HG02870 (cell line): Measurements from ENCODE around the gene ST8SIA1.
"Not testable (repeated sequence)": the region's sequence is repeated elsewhere in the genome, so short reads cannot be mapped to it uniquely, and the experiment has no call there.

Experiments used
- ATAC-seq: cut with Tn5 transposase; IDR thresholded peaks from one replicate; pipeline ENCODE4 v1.9.1; 2021; ENCODE audit warnings: mild to moderate bottlenecking, moderate library complexity; ENCODE audit not compliant: unreplicated experiment

Gene ST8SIA1

GRCh38 chr12:22190969-22191368 lies 143.5 kb downstream of the ST8SIA1 start:
- ATAC-seq, result no peak

- no peak for ATAC-seq
Observed at GRCh38 chr12:22188431-22188830, 146.1 kb downstream of the ST8SIA1 start.

DNA sequence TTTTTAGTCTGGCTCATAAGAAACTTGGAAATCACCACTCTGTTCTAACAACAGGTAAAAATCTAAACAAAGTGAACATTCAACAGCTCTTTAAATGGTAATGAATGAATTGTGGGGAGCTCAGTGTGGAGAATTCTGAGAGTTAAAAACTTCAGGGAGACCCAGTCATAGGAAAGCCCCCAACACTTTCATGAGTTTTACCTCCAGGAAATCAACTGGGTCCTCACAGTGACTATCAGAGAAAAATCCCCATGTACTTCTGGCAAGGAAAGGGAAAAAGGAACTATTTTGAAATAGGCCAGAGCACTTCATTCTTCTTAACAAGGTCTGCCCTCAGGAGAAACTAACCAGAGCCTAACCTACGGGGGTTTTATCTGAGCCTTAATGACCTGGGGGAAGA lies 153.8 kb downstream of the ST8SIA1 start:
- no peak for ATAC-seq

GRCh38 chr12:22173177-22173576 lies 161.3 kb downstream of the ST8SIA1 start:
- ATAC-seq, result no peak

DNA sequence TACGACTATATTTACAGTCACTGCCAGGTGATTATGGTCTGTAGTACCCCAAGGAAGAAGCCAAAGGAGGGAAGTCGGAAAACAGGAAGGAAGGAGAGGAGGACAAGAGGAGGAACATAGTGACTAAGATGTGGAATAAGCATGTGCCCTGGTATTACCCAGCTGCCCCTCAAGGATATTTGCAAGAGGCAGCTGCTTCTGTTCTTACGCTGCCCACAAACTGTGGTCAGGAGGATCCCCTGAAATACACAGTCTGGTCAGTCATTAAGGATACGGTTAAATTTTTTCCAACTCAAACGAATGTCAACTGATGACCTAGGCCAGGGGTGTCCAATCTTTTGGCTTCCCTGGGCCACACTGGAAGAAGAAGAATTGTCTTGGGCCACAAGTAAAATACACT lies 162.0 kb downstream of the ST8SIA1 start:
- ATAC-seq, result no peak

- no peak for ATAC-seq
Observed at GRCh38 chr12:22169376-22169775, 165.1 kb downstream of the ST8SIA1 start.

GRCh38 chr12:22164139-22164538 lies 170.4 kb downstream of the ST8SIA1 start:
- ATAC-seq, result no peak

DNA sequence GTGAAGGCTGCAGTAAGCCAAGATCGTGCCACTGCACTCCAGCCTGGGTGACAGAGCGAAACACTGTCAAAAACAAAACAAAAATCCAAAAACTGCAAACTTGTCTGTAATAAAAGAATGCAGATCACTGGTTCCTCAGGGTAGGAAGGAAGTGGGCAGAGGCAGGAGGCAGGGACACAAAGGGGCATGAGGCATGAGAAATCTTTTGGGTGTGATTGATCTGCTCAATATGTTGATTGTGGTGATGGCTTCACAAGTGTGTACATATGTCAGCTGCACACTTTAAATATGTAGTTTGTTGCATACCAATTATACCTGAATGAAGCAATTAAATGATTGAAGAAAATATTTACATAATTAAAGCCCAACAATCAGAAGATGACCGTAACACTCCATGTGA lies 170.9 kb downstream of the ST8SIA1 start:
- ATAC-seq, result no peak

- ATAC-seq, result no peak
Observed at GRCh38 chr12:22160396-22161003, 174.0 kb downstream of the ST8SIA1 start.

DNA sequence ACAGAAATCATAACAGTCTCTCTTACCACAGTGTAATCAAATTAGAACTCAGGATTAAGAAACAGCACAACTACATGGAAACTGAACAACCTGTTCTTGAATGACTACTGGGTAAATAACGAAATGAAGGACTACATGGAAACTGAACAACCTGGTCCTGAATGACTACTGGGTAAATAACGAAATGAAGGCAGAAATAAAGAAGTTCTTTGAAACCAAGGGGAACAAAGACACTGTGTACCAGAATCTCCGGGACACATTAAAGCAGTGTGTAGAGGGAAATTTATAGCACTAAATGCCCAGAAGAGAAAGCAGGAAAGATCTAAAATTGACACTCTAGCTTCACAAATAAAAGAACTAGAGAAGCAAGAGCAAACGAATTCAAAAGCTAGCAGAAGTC lies 185.2 kb downstream of the ST8SIA1 start:
- ATAC-seq, result not testable (repeated sequence)

GRCh38 chr12:22146686-22147085 lies 187.8 kb downstream of the ST8SIA1 start:
- ATAC-seq, result peak; percentile 50
